ENCODE data around the gene ABCF2.
A peak's percentile ranks its signal among the peaks of the same experiment; 100 is the strongest.

ABCF2 gene

DNA sequence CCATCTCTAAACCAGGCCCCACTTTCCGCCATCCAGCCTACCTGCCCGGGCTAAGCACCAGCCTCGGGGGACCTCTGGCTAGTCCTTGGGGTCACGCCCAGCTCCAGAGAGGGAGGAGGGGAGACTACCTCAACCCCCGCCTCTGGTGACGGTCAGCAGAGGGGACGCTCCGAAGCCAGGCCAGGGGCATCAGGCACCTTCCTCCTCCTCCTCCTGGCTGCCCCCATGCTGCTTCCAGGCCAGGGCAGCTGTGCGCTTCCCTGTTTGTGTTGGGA is 25.5 kb upstream of the ABCF2 start:
- peak overlapping the region; percentile 95 to 98 for H3K27ac ChIP-seq
- TF ChIP-seq, protein P1, sequence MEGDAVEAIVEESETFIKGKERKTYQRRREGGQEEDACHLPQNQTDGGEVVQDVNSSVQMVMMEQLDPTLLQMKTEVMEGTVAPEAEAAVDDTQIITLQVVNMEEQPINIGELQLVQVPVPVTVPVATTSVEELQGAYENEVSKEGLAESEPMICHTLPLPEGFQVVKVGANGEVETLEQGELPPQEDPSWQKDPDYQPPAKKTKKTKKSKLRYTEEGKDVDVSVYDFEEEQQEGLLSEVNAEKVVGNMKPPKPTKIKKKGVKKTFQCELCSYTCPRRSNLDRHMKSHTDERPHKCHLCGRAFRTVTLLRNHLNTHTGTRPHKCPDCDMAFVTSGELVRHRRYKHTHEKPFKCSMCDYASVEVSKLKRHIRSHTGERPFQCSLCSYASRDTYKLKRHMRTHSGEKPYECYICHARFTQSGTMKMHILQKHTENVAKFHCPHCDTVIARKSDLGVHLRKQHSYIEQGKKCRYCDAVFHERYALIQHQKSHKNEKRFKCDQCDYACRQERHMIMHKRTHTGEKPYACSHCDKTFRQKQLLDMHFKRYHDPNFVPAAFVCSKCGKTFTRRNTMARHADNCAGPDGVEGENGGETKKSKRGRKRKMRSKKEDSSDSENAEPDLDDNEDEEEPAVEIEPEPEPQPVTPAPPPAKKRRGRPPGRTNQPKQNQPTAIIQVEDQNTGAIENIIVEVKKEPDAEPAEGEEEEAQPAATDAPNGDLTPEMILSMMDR (IDR thresholded peaks at IDR 0.05): no peak
- no peaks in the 10 kb centered on the region for H3K36me3 ChIP-seq
- H3K9me3 ChIP-seq: no peaks in the 10 kb centered on the region
- DNase-seq: peak in 1 of 2 donors; percentile 70
- H3K27me3 ChIP-seq: no peaks in the 10 kb centered on the region
- peak overlapping the region; percentile 71 to 73 for H3K4me3 ChIP-seq
- peaks cover 6 to 50% (median 39%) of the 10 kb centered on the region in 4 donors for H3K4me1 ChIP-seq
- intact Hi-C loops (cut with DNase I; ENCODE audit: low total_unique reads): no loop called here

DNA sequence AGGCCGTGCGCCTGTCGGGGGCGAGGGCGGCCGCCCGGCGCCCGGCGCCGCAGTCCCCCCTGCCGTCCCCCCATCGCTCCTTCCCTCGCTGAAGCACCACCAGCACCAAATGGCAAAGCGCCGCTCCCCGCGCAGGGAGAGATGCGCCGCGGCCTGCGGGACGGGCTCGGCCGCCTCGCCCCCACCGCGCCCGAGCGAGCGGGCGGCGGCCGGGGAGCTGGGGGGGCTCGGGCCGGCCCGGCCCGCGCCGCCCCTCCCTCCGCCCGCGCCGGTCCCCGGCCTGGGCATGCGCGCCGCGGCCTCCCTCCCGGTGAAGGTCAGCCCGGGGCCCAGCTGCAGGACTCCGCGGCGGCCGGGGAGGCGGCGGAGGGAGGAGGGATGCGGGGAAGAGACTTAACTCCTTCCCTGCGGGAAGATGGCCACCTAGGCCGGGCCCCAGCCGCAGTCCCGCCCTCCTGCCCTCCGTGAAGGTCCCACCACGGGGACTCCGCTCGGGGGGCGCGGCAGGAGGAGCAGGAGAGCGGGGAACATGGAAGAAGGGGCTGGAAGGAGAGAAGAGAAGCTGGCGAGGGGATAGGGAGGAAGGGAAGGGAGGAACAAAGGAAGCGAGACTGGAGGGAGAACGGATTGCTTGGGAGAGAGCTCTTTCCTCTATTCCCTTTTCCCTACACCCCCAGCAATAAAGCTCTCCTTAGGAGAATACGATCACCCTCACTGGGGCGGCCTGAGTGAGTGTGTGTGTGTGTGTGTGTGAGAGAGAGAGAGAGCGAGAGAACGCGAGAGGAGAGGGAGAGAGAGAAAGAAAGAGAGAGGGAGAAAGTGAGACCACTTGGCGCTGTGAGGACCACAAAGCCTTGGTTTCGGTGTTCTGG is 24.9 kb upstream of the ABCF2 start:
- Histone ChIP-seq H3K9me3 (no peaks in the 10 kb centered on the region), H3K27ac (peak overlapping the region; percentile 95 to 98), H3K4me3 (peak overlapping the region; percentile 71 to 73), H3K4me1 (peaks cover 6 to 55% (median 45%) of the 10 kb centered on the region in 4 donors), H3K27me3 (no peaks in the 10 kb centered on the region), H3K36me3 (no peaks in the 10 kb centered on the region)
- TF ChIP-seq, protein P1 (IDR thresholded peaks at IDR 0.05): no peak
- intact Hi-C loops (cut with DNase I; ENCODE audit: low total_unique reads): no loop called here
- peak; percentile 69 to 87 for DNase-seq

DNA sequence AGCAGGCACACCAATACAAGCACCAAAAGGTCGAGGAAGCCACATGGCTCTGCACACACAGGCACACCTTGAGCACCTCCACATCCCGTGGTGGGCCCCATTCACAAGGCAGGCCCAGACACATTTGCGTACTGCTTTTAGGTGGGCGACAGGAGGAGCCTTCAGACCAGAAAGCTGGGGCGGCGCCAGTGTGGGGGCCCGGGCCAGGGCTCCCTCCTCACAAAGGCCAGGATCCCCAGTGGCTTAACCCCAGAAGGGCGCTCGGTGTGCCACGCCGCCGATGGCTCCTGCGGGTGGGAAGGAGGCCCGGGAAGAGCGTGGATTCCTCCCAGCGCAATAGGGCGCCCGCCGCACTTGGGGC is 24.3 kb upstream of the ABCF2 start:
- Histone ChIP-seq H3K27me3 (no peaks in the 10 kb centered on the region), H3K4me1 (peaks cover 6 to 62% (median 51%) of the 10 kb centered on the region in 4 donors), H3K4me3 (peak overlapping the region; percentile 71 to 73), H3K27ac (peak overlapping the region; percentile 95 to 98), H3K9me3 (no peaks in the 10 kb centered on the region), H3K36me3 (no peaks in the 10 kb centered on the region)
- intact Hi-C loops (cut with DNase I; ENCODE audit: low total_unique reads): no loop called here
- DNase-seq: peak in 1 of 2 donors; percentile 76
- TF ChIP-seq, protein P1 (IDR thresholded peaks at IDR 0.05): no peak

DNA sequence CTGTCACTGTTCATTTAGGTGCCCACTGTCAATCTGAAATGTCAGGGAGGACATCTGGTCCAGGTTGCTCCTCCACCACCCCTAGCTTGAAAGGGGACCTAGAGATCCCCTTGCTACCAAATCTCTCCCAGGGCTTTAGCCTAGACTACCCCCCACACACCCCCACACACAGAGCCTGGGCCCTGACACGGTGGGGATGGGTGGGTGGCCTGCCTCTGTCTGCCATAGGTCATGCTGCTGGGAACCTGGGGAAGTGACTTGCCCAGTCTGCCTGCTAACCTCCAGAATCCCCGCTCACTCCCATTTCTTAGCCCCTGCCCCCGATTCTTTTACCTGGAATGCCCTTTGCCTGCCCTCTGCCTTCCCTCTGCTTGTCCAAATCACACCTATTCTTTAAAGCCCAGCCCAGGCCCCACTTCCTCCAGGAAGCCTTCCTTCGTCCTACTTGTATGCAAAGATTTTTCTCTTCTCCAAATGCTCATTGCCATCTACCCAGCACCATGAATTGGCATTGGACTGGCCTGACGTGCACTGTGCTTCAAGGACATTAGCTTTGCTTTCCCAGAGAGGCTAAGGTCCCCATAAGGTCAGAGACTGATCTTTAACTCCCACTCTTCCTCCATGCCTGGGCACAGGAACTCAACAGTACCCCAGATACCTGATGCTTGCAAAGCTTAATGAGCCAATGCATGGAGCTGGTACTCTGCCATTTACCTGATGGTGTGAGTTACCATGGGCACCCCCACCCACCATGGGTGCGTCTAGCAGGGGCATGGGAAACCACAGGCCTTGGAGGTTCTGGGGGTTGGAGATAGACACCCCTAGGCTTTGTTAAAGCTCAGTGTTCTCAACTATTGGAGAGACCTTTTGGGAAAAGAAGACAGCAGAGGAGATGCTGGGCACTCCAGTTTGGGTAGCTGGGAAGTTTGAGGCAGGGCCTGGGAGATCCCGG is 23.5 kb upstream of the ABCF2 start:
- peak overlapping the region; percentile 71 to 73 for H3K4me3 ChIP-seq
- intact Hi-C loops (cut with DNase I; ENCODE audit: low total_unique reads): no loop called here
- peak overlapping the region; percentile 95 to 98 for H3K27ac ChIP-seq
- no peaks in the 10 kb centered on the region for H3K36me3 ChIP-seq
- no peaks in the 10 kb centered on the region for H3K27me3 ChIP-seq
- DNase-seq: peak in 1 of 2 donors; percentile 69
- no peaks in the 10 kb centered on the region for H3K9me3 ChIP-seq
- peaks cover 6 to 70% (median 59%) of the 10 kb centered on the region in 4 donors for H3K4me1 ChIP-seq
- TF ChIP-seq, protein P1 (IDR thresholded peaks at IDR 0.05): no peak

DNA sequence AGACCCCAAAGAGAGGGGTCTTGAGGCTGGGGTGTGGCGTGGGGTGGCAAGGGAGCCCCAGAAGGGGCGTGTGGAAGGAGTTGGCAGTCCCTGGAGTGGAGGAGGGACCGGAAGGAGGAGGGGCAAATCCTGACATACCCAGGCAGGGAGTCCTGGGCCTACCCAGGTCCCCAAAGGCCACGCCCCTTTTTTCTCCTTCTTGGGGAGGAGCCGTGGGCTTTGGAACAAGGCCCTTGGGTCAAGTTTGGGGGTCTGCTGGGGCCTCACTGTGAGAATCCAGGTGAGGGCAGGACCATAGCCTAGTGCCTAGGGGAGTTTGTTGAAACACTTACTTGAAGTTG is 22.7 kb upstream of the ABCF2 start:
- peaks cover 6 to 77% (median 67%) of the 10 kb centered on the region in 4 donors for H3K4me1 ChIP-seq
- H3K27me3 ChIP-seq: no peaks in the 10 kb centered on the region
- TF ChIP-seq, protein P1 (IDR thresholded peaks at IDR 0.05): no peak
- peak overlapping the region; percentile 95 to 98 for H3K27ac ChIP-seq
- peak overlapping the region; percentile 71 to 73 for H3K4me3 ChIP-seq
- no peaks in the 10 kb centered on the region for H3K9me3 ChIP-seq
- intact Hi-C loops (cut with DNase I; ENCODE audit: low total_unique reads): loop anchor here (5.0 kb wide), 2 partner anchors 53 to 93 kb away; partner anchors contain the start of gene NUB1
- DNase-seq: peak; percentile 62 to 92
- H3K36me3 ChIP-seq: no peaks in the 10 kb centered on the region

Data from tibial artery (tissue), 4 donors.